ENCODE measurements around the gene LCN10. TPM values are rescaled to one million over a fixed set of nuclear protein-coding genes. Genes with fewer than 3 reads are reported as not detected.
A peak's percentile ranks its signal among the peaks of the same experiment; 100 is the strongest.
"Not testable (repeated sequence)": the region's sequence is repeated elsewhere in the genome, so short reads cannot be mapped to it uniquely, and the experiment has no call there.

The LCN10 gene
- total RNA-seq, 1 donor from 2014 or later: 7.7 TPM

DNA sequence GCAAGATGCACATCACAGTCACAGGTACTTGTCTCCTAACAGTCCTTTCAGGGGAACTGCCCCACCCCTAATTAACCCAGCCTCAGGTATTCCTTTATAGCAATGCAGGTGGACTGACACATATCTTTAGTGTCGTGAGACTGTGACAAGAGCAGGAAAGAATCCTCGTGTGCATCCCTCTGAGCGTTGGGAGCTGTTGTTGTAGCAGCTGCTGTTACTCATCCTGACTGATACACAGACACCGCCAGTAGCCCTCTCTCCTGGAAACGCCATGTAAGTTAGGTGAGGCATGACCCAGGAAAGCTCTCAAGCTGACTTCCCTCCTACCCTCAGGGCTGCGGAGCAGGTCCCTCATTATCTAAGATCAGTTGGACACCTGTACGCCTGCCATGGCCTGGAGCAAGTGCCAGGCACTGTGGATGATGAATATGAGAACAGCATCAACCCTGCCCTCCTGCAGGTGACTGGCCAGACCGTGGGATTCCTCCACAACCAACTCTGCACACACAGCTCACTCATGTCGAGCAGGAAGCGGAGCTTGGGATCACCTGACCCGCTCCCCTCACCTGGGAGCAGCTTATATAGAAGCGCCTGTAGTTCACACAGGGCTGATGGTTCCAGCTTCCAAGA lies 31.8 kb upstream of the LCN10 start:
- no peak for DNase-seq
- intact Hi-C loops (cut with DNase I): no loop called here
- no peak for ATAC-seq (ENCODE audit: poor library complexity)

GRCh38 chr9:136773386-136774044 lies 30.8 kb upstream of the LCN10 start:
- intact Hi-C loops (cut with DNase I): no loop called here

DNA sequence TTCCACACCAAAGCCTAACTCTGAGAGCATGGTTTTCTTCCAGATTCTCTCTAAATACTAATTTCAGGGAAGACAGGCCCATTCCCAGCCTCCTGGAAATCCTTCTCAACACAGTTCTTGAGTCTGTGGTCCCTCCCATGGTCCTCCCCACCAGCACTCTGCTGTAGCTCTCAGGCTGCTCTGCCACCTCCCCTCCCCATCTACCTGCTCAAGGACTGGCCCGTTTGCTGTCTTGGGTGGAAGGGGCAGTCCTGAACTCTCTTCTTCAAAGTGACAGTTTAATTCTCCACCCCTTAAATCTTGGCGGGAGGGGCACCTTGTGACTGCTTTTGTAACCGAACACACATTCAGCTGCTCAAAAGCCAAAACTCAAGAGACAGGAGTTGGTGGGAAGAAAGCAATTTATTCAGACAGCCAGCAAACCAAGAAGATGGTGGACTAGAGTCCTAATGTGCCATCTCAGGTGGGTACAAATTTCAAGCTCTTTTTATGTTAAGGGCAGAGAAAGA lies 29.2 kb upstream of the LCN10 start:
- DNase-seq (no peak), ATAC-seq (ENCODE audit: poor library complexity) (no peak)
- intact Hi-C loops (cut with DNase I): no loop called here

More at GRCh38 chr9:136773386-136774044, 30.8 kb upstream of the LCN10 start:
- DNase-seq (no peak), ATAC-seq (ENCODE audit: poor library complexity) (peak; percentile 52)

GRCh38 chr9:136769710-136770191 lies 27.0 kb upstream of the LCN10 start:
- intact Hi-C loops (cut with DNase I): no loop called here
- ATAC-seq (ENCODE audit: poor library complexity): peak; percentile 46
- DNase-seq: no peak

DNA sequence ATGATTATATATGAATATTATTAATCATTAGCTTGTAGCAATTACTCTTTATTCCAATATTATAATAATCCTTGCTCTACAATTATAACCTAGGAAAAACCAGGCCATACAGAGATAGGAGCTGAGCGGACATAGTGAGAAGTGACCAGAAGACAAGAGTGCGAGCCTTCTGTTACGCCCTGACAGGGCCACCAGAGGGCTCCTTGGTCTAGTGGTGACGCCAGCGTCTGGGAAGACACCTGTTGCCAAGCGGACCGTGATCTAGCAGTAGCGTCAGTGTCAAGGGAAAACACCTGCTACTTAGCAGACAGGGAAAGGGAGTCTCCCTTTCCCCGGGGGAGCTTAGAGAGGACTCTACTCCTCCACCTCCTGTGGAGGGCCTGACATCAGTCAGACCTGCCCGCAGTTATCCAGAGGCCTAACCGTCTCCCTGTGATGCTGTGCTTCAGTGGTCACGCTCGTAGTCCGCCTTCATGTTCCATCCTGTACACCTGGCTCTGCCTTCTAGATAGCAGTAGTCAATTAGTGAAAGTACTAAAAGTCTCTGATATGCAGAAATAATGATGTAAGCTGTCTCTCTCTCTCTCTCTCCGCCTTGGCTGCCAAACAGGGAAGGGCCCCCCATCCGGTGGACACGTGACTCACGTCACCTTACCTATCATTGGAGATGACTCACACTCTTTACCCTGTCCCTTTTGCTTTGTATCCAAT lies 23.8 kb upstream of the LCN10 start:
- intact Hi-C loops (cut with DNase I): not testable (repeated sequence)

GRCh38 chr9:136765745-136766409 lies 23.1 kb upstream of the LCN10 start:
- intact Hi-C loops (cut with DNase I): not testable (repeated sequence)

More for the DNA sequence above, 23.8 kb upstream of the LCN10 start:
- not testable (repeated sequence) for ATAC-seq (ENCODE audit: poor library complexity)
- peak; percentile 71 for DNase-seq

GRCh38 chr9:136765041-136765440 lies 22.3 kb upstream of the LCN10 start:
- intact Hi-C loops (cut with DNase I): no loop called here
- peak; percentile 18 for ATAC-seq (ENCODE audit: poor library complexity)
- no peak for DNase-seq

More at GRCh38 chr9:136765745-136766409, 23.1 kb upstream of the LCN10 start:
- ATAC-seq (ENCODE audit: poor library complexity); DNase-seq: not testable (repeated sequence)

DNA sequence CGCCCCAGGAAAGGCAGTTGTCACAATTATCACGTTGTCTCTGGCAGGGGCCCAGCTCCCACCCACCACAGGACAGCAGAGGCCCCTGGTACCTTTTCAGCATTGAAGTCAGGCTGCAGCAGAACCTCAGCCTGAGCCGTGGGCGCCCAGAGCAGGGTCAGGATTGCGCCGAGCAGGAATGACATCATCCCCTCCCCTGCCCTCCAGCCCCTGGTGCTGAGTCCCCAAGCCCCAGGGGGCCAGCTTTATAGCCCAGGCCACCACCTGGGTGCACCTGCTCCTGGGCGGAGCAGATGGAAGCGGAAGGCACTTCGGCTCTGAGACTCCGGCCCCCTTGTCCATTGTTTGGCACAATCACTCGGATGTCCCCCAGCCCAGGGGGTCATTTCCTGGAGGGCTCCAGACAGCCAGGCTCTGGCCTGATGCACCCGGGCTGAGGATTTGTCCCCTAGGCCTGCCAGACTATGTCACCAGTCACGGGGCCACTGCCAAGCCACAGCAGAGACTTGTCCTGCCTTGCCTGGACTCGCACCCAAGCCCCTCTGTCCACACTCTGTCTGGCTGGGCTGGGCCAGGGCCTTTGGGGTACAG lies 21.7 kb upstream of the LCN10 start, which contains the start of gene LCN15:
Gene LCN15 (minus strand): TSS at position 218 of the 591 bp plus-strand sequence. CDS start 30 bp downstream, at position 188.
- DNase-seq (no peak), ATAC-seq (ENCODE audit: poor library complexity) (no peak)
- intact Hi-C loops (cut with DNase I): no loop called here

DNA sequence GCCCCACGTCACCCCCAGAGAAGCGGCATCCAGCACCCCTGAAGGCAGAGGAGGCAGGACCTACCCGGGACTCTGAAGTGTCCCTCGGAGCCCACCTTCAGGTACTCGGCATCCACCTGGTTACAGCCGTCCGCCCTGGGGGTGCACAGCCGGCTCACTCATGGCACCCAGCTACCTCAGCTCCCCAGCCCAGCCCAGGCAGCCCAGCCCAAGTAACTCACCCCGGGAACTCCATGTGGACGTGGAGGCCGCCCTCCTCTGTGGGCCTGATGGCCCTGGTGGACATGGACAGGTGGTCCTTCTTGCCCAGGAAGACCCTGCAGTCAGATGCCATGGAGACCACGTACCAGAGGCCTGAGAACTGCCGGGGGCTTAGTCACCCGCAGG lies 20.9 kb upstream of the LCN10 start:
- no peak for DNase-seq
- intact Hi-C loops (cut with DNase I): no loop called here
- ATAC-seq (ENCODE audit: poor library complexity): no peak

GRCh38 chr9:136762915-136763648 lies 20.3 kb upstream of the LCN10 start:
- intact Hi-C loops (cut with DNase I): no loop called here
- ATAC-seq (ENCODE audit: poor library complexity): peak; percentile 26
- DNase-seq: no peak

- DNase-seq (no peak), ATAC-seq (ENCODE audit: poor library complexity) (no peak)
- intact Hi-C loops (cut with DNase I): no loop called here
Observed at GRCh38 chr9:136762221-136762691, 19.5 kb upstream of the LCN10 start.

GRCh38 chr9:136761545-136761981 lies 18.8 kb upstream of the LCN10 start:
- ATAC-seq (ENCODE audit: poor library complexity) (no peak), DNase-seq (no peak)
- intact Hi-C loops (cut with DNase I): no loop called here

DNA sequence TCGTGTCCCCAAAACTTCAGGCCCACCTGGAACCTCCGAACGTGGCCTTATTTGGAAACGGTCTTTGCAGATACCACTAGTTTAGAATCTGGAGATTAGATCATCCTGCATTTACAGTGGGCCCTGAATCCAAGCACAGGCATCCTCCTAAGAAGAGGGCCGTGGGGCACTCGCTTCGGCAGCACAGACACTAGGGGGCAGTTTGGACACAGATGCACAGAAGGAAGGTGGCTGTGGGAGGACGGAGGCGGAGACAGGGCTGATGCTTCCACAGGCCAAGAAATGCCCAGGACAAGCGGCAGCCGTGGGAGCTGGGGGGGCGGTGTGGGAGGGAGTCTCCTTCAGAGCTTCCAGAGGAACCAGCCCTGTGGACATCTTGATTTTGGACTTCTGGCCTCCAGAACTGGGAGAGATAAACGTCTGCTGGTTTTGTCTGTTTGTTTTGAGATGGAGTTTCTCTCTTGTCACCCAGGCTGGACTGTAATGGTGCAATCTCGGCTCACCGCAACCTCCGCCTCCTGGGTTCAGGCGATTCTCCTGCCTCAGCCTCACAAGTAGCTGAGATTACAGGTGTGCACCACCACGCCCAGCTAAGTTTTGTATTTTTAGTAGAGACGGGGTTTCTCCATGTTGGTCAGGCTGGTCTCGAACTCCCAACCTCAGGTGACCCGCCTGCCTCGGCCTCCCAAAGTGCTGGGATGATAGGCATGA lies 18.2 kb upstream of the LCN10 start:
- intact Hi-C loops (cut with DNase I): not testable (repeated sequence)
- peak; percentile 65 for DNase-seq
- peak; percentile 53 for ATAC-seq (ENCODE audit: poor library complexity)

GRCh38 chr9:136760424-136760823 lies 17.7 kb upstream of the LCN10 start:
- ATAC-seq (ENCODE audit: poor library complexity) (no peak), DNase-seq (no peak)
- intact Hi-C loops (cut with DNase I): no loop called here

DNA sequence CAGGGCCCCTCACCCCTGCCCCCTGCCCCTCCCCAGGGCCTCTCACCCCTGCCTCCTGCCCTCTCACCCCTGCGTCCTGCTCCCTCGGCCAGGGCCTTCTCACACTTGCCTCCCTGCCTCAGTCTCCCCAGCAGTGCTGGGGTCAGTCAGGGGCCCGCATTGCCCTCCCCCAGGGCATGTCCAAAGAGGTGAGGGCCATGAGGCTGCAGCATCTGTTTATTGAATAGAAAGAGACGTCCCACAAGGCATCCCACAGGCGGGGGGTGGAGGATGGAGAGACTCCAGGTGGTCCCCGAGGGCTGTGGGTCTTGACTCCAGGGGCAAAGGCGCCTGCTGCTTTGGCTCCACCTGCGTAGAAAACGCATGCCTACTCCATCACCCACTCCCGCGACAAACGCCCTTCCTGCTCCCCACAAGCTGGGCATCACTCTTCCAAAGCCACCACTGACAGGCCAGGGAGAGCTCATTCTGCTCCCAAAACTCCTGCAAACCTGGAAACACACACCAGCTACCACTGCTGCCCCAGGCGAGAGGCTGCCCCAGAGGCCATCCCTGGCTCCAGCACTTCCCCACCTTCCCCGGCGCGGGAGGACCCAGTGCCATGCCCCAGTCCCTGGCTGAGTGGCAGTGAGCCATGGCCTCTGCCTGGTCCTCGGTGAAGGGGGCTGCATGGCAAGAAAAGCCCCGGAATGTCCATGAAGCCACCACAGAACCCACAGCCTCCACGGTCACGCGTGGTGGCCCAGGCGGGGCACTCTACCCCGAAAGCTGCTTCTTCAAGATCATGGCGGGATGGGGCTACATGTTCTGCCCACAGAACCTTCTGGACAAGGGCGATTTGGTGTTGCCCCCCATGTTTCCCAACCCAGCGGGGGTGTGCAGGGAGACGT lies 16.9 kb upstream of the LCN10 start:
- no peak for DNase-seq
- intact Hi-C loops (cut with DNase I): no loop called here
- ATAC-seq (ENCODE audit: poor library complexity): no peak

DNA sequence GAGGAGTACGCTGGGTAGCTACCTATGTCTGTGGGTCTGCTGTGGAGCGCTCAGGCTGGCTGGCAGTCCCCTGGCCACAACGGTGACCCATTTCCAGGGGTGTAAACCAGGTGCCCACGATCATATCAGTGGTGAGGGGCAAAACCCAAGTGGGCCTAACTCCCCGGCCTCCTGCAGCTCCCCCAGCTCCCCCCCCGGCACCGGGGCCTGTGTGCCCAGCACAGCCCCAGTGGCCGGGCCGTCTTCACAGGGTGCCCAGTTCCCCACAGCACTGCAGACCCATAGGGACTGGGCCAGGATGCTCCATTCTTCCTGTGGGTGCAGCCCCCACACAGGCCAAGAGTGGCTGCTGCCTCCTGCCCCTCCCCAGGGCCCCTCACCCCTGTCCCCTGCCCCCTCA lies 16.3 kb upstream of the LCN10 start:
- no peak for ATAC-seq (ENCODE audit: poor library complexity)
- intact Hi-C loops (cut with DNase I): no loop called here
- DNase-seq: no peak
